Measurements from ENCODE around the gene MEGF8. TPM values are rescaled to one million over a fixed set of nuclear protein-coding genes. Genes with fewer than 3 reads are reported as not detected.

Gene MEGF8
- total and polyA plus RNA-seq, 9 of the 15 experiments (the other 6 are each of a cell fraction or from before 2014, with no cell fraction given), result 0.28 to 13.1 (median 3.0) TPM

DNA sequence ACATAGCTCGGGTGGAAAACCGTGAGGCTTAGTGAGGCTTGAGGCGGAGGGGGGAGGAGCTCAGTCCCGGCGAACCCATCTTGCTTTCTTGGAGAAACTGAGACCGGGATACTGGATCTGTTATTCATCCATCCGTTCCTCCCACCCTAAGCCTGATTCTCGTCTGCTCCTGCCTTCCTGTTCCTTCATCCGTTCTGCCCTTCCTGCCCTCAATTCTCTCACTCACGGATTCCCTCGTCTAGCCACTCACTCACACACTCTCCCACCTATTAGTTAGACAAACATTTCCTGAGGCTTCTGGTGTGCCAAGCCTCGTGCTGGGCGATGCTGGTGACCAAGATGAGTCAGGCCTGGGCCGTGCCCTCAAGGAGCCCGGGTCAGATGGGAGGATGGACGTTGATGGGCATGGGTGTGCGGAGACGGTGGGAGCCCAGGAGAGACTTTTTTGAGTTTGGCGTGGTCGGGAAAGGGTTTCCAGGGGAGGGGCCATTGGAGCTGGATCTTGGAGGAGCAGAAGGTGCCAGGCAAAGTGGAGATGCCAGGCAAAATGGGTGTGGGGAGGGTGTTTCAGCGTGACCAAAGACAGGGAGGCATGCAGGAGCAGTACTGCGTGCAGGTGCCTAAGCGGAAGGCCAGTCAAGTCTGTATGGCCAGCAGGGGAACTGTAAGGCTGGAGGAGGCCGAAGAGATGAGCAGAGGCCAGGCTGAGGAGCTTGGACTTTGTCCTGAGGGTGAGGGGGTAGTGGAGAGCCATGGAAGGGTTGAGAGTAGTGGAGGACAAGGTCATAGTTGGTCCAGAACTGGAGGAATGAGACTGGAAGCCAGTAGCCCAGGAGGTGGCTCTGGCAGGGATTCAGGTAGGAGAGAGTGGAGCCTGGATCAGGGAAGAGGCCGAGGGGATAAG, 72.1 kb downstream of the MEGF8 start:
- H2AFZ ChIP-seq (ENCODE audit: low read depth, low read length), result peak overlapping the region; percentile 91
- intact Hi-C loops (cut with micrococcal nuclease) (no loop called here), in situ Hi-C loops (cut with MboI) (no loop called here)
- peak overlapping the region; percentile 79 to 83 for H3K9ac ChIP-seq (ENCODE audit: insufficient read depth in 1 of 2, low read depth in 2 of 2, low read length in 2 of 2)
- H3K4me3 ChIP-seq, result peak overlapping the region; percentile 49
- DNase-seq (ENCODE audit: extremely low read depth in 1 of 4, low spot score in 3 of 4), result peak in 2 of 4 experiments; percentile 24 to 25
- H3K27ac ChIP-seq (ENCODE audit: extremely low read depth, low read depth, low read length), result peak overlapping the region; percentile 68
- peaks cover 14 to 27% of the 10 kb centered on the region in 2 experiments for H3K4me1 ChIP-seq (replicated peaks in 1 of 2; ENCODE audit: control insufficient read depth in 2 of 2, insufficient read depth in 2 of 2, low read length in 2 of 2)
- peaks cover 3% of the 10 kb centered on the region for H4K20me1 ChIP-seq (replicated peaks; ENCODE audit: control insufficient read depth, insufficient read depth, low read length)
- no peaks in the 10 kb centered on the region for H3K9me3 ChIP-seq (replicated peaks; ENCODE audit: control insufficient read depth, insufficient read depth, low read depth, low read length)
- peaks cover 6% of the 10 kb centered on the region; the same call in 1 of the 3 replicates for H3K79me2 ChIP-seq (ENCODE audit: control insufficient read depth, insufficient read depth, low read length)
- TSS peak; percentile 90 for BruUV-seq (replicated peaks)
- H3K27me3 ChIP-seq (ENCODE audit: control insufficient read depth in 2 of 2, insufficient read depth in 2 of 2, low read length in 2 of 2), result peaks cover 0 to 3% of the 10 kb centered on the region in 2 experiments; a peak in 3 of 5 replicates
- POLR2A ChIA-PET, result interaction anchor here (0.6 to 2.6 kb wide), 15 partner anchors 10 to 286 kb away, joined by 3 to 13 read pairs (median 3); partner anchors contain the start of gene GSK3A
- H3K36me3 ChIP-seq (ENCODE audit: control insufficient read depth, insufficient read depth, low read length), result no peaks in the 10 kb centered on the region
- H3K9me1 ChIP-seq (ENCODE audit: control insufficient read depth, insufficient read depth, low read length), result peaks cover 5% of the 10 kb centered on the region
- WGBS (ENCODE audit: insufficient coverage, low coverage, missing lambda C conversion rate), result 21% methylated on average over 21 of the region's 25 CpGs
- CTCF ChIA-PET (ENCODE audit: low intra/inter-chr PET ratio), result interaction anchor here (0.9 kb wide), 1 partner anchor 289 kb away, joined by 3 read pairs; no protein-coding TSS in a partner anchor
- peak overlapping the region; percentile 98 for H3K4me2 ChIP-seq (ENCODE audit: insufficient read depth, low read length)
- no peak for FAIRE-seq
- no peak for ATAC-seq
- TF ChIP-seq POLR3G (IDR thresholded peaks at IDR 0.05; ENCODE audit: extremely low read depth, insufficient read length, insufficient replicate concordance) (no peak), TAF9B (IDR thresholded peaks at IDR 0.05; ENCODE audit: partially characterized antibody) (no peak), ZNF695 (CRISPR knock-in tag; IDR thresholded peaks at IDR 0.05) (no peak), TAF1 (IDR thresholded peaks at IDR 0.05; ENCODE audit: control insufficient read depth, extremely low read depth, insufficient read depth, low read length, severe bottlenecking) (no peak), BRCA1 (IDR thresholded peaks at IDR 0.05) (no peak), BRCA1 (CRISPR knock-in tag; IDR thresholded peaks at IDR 0.05) (no peak), MIER1 (IDR thresholded peaks at IDR 0.05; ENCODE audit: low read depth) (no peak), ILK (tag; IDR thresholded peaks at IDR 0.05; ENCODE audit: borderline replicate concordance, low read depth) (no peak), RBBP5 (IDR thresholded peaks at IDR 0.05; ENCODE audit: borderline replicate concordance, insufficient read depth, low read length, poor library complexity, severe bottlenecking) (peak; percentile 73), ZNF134 (CRISPR knock-in tag; conservative IDR thresholded peaks at IDR 0.05) (no peak), ZNF224 (CRISPR knock-in tag; IDR thresholded peaks at IDR 0.05) (no peak), BCOR (IDR thresholded peaks at IDR 0.05) (peak; percentile 61), SIX5 (IDR thresholded peaks at IDR 0.05; ENCODE audit: borderline replicate concordance in 1 of 2, insufficient read depth in 1 of 2, low read depth in 1 of 2, low read length in 2 of 2) (no peak), MEIS2 (IDR thresholded peaks at IDR 0.05; ENCODE audit: partially characterized antibody) (no peak), CEBPG (CRISPR knock-in tag; IDR thresholded peaks at IDR 0.05) (no peak), CEBPG (tag; conservative IDR thresholded peaks at IDR 0.05 in 1 of 2, IDR thresholded peaks at IDR 0.05 in 1 of 2) (no peak)
- TF ChIP-seq, protein P1, sequence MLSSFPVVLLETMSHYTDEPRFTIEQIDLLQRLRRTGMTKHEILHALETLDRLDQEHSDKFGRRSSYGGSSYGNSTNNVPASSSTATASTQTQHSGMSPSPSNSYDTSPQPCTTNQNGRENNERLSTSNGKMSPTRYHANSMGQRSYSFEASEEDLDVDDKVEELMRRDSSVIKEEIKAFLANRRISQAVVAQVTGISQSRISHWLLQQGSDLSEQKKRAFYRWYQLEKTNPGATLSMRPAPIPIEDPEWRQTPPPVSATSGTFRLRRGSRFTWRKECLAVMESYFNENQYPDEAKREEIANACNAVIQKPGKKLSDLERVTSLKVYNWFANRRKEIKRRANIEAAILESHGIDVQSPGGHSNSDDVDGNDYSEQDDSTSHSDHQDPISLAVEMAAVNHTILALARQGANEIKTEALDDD (IDR thresholded peaks at IDR 0.05), result no peak
- TF ChIP-seq, protein P2, sequence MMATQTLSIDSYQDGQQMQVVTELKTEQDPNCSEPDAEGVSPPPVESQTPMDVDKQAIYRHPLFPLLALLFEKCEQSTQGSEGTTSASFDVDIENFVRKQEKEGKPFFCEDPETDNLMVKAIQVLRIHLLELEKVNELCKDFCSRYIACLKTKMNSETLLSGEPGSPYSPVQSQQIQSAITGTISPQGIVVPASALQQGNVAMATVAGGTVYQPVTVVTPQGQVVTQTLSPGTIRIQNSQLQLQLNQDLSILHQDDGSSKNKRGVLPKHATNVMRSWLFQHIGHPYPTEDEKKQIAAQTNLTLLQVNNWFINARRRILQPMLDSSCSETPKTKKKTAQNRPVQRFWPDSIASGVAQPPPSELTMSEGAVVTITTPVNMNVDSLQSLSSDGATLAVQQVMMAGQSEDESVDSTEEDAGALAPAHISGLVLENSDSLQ (IDR thresholded peaks at IDR 0.05), result no peak

Data from K562 (cell line).